HUES48 (cell line): ENCODE results near the gene BCKDHB.

Experiments
- H3K27ac ChIP-seq: one replicate; pipeline ENCODE4 v1.7.0; 2013; ENCODE audit warnings: low read depth, low read length, inconsistent platforms
- H3K27me3 ChIP-seq: 2 replicates; pipeline ENCODE4 v1.6.1; 2013; ENCODE audit warnings: mild to moderate bottlenecking, low read length; ENCODE audit not compliant: control insufficient read depth, insufficient read depth
- H3K36me3 ChIP-seq: 2 replicates; pipeline ENCODE4 v1.6.1; 2013; ENCODE audit warnings: low read length; ENCODE audit not compliant: control insufficient read depth, insufficient read depth
- H3K4me1 ChIP-seq: 2 replicates; pipeline ENCODE4 v1.6.1; 2013; ENCODE audit warnings: mild to moderate bottlenecking, low read length; ENCODE audit not compliant: control insufficient read depth, insufficient read depth
- H3K4me3 ChIP-seq: 2 replicates; pipeline ENCODE4 v1.5.1; 2013; ENCODE audit warnings: mild to moderate bottlenecking, low read depth, low read length
- H3K9ac ChIP-seq: 2 replicates; pipeline ENCODE4 v1.6.1; 2013; ENCODE audit warnings: mild to moderate bottlenecking, low read depth, low read length, moderate library complexity
- H3K9me3 ChIP-seq: 2 replicates; pipeline ENCODE4 v1.6.1; 2013; ENCODE audit warnings: low read length; ENCODE audit not compliant: control insufficient read depth, insufficient read depth

The BCKDHB gene

GRCh38 chr6:80340280-80340679 is 233.8 kb downstream of the BCKDHB start:
- Histone ChIP-seq H3K4me3 (no peak overlapping the region), H3K4me1 (peaks cover 26% of the 10 kb centered on the region), H3K36me3 (no peaks in the 10 kb centered on the region), H3K9ac (no peak overlapping the region), H3K9me3 (no peaks in the 10 kb centered on the region), H3K27me3 (no peaks in the 10 kb centered on the region), H3K27ac (no peak overlapping the region)

- peaks cover 22% of the 10 kb centered on the region for H3K4me1 ChIP-seq
- no peak overlapping the region for H3K4me3 ChIP-seq
- no peaks in the 10 kb centered on the region for H3K9me3 ChIP-seq
- H3K9ac ChIP-seq, result no peak overlapping the region
- no peaks in the 10 kb centered on the region for H3K36me3 ChIP-seq
- H3K27me3 ChIP-seq, result no peaks in the 10 kb centered on the region
- H3K27ac ChIP-seq, result no peak overlapping the region
Measured at GRCh38 chr6:80340686-80341085, 234.2 kb downstream of the BCKDHB start.

- H3K9me3 ChIP-seq, result no peaks in the 10 kb centered on the region
- H3K27me3 ChIP-seq, result no peaks in the 10 kb centered on the region
- peaks cover 16% of the 10 kb centered on the region for H3K4me1 ChIP-seq
- H3K9ac ChIP-seq, result no peak overlapping the region
- H3K36me3 ChIP-seq, result no peaks in the 10 kb centered on the region
- H3K27ac ChIP-seq, result no peak overlapping the region
- H3K4me3 ChIP-seq, result no peak overlapping the region
Measured at GRCh38 chr6:80341330-80341729, 234.9 kb downstream of the BCKDHB start.

GRCh38 chr6:80343511-80343910 is 237.0 kb downstream of the BCKDHB start:
- Histone ChIP-seq H3K27ac (no peak overlapping the region), H3K27me3 (no peaks in the 10 kb centered on the region), H3K4me1 (0 out of 2 replicates have a peak, but pooled peaks cover under 1% of the 10 kb centered on the region), H3K9ac (no peak overlapping the region), H3K9me3 (no peaks in the 10 kb centered on the region), H3K4me3 (no peak overlapping the region), H3K36me3 (no peaks in the 10 kb centered on the region)

DNA sequence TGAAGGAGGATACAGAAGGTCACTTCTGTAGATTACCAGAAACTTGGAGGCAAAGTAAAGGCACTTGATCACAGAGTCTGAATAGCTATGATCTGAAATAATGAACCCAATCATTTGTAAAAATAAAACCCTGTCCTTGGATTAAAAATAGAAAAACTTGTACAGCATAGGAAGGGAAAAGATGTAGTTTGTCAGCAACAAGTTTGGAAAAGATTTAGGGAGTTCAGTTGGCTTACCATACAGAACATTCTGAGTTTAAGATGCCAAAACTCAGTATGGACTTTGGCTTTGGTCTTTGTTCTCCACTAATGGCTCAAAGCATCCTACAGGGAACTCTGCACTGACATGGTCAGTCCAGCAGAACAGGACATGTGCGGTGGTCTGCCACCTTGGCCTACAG is 240.6 kb downstream of the BCKDHB start:
- H3K36me3 ChIP-seq, result no peaks in the 10 kb centered on the region
- H3K4me1 ChIP-seq, result no peaks in the 10 kb centered on the region
- no peak overlapping the region for H3K4me3 ChIP-seq
- no peak overlapping the region for H3K9ac ChIP-seq
- H3K9me3 ChIP-seq, result no peaks in the 10 kb centered on the region
- H3K27me3 ChIP-seq, result no peaks in the 10 kb centered on the region
- H3K27ac ChIP-seq, result no peak overlapping the region

GRCh38 chr6:80348263-80348662 is 241.8 kb downstream of the BCKDHB start:
- no peaks in the 10 kb centered on the region for H3K36me3 ChIP-seq
- H3K27ac ChIP-seq, result no peak overlapping the region
- H3K4me1 ChIP-seq, result no peaks in the 10 kb centered on the region

GRCh38 chr6:80356000-80356399 is 249.5 kb downstream of the BCKDHB start:
- Histone ChIP-seq H3K9ac (no peak overlapping the region), H3K9me3 (no peaks in the 10 kb centered on the region), H3K27me3 (no peaks in the 10 kb centered on the region), H3K27ac (no peak overlapping the region), H3K4me3 (no peak overlapping the region), H3K36me3 (no peaks in the 10 kb centered on the region), H3K4me1 (peaks cover 3% of the 10 kb centered on the region; the same call in 1 of the 2 replicates)

More at GRCh38 chr6:80348263-80348662, 241.8 kb downstream of the BCKDHB start:
- Histone ChIP-seq H3K27me3 (no peaks in the 10 kb centered on the region), H3K9me3 (no peaks in the 10 kb centered on the region), H3K9ac (no peak overlapping the region), H3K4me3 (no peak overlapping the region)

DNA sequence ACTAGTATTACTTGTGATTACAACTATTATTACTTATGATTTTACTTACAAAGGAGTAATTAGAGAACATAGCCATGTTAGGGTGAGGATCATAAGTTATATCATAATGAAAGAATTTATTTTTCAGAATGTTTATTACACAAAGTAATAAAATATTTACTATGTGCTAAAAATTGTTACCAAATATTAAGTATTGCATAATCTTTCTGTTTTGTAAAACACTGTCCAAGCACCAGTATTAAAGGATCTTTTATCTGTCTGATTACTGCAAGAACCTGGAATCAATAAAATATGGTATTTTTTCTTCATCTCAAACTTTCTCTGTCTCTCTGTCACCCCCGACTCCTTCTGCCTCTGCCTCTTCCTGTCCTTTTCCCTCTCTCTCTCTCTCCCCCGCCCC is 250.1 kb downstream of the BCKDHB start:
- no peaks in the 10 kb centered on the region for H3K36me3 ChIP-seq
- H3K27ac ChIP-seq, result no peak overlapping the region
- H3K4me1 ChIP-seq, result peaks cover 3% of the 10 kb centered on the region; the same call in 1 of the 2 replicates
- H3K9me3 ChIP-seq, result no peaks in the 10 kb centered on the region
- H3K27me3 ChIP-seq, result no peaks in the 10 kb centered on the region
- no peak overlapping the region for H3K4me3 ChIP-seq
- H3K9ac ChIP-seq, result no peak overlapping the region

DNA sequence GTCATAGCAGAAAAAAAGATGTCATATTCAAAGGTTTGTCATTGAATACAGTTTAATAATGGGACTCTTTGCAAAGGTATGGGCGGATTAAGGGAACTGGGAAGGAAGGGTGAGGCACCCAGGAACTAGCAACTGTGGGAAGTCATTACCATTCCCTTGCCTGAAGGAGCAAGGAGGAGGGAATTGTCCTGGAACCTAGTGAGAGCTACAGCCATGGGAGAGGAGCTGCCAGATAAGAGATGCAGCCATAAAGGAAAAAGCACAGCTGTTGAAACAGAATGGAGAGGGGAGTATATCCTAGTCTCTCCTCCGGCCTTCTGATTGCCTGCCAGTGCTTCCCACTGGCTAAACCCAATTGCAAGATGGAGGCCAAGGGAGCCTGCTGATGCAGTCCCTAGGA is 250.6 kb downstream of the BCKDHB start:
- H3K9ac ChIP-seq, result no peak overlapping the region
- H3K9me3 ChIP-seq, result no peaks in the 10 kb centered on the region
- no peak overlapping the region for H3K4me3 ChIP-seq
- no peak overlapping the region for H3K27ac ChIP-seq
- H3K4me1 ChIP-seq, result peaks cover 3% of the 10 kb centered on the region; the same call in 1 of the 2 replicates
- no peaks in the 10 kb centered on the region for H3K27me3 ChIP-seq
- no peaks in the 10 kb centered on the region for H3K36me3 ChIP-seq

- Histone ChIP-seq H3K4me1 (peaks cover 3% of the 10 kb centered on the region; the same call in 1 of the 2 replicates), H3K9me3 (no peaks in the 10 kb centered on the region), H3K4me3 (no peak overlapping the region), H3K36me3 (no peaks in the 10 kb centered on the region), H3K9ac (no peak overlapping the region), H3K27me3 (no peaks in the 10 kb centered on the region), H3K27ac (no peak overlapping the region)
Measured at GRCh38 chr6:80357674-80358073, 251.2 kb downstream of the BCKDHB start.

- Histone ChIP-seq H3K36me3 (no peaks in the 10 kb centered on the region), H3K9me3 (no peaks in the 10 kb centered on the region), H3K9ac (no peak overlapping the region), H3K4me3 (no peak overlapping the region), H3K27me3 (no peaks in the 10 kb centered on the region), H3K4me1 (peaks cover 3% of the 10 kb centered on the region; the same call in 1 of the 2 replicates), H3K27ac (no peak overlapping the region)
Measured at GRCh38 chr6:80363501-80364122, 257.1 kb downstream of the BCKDHB start.
